KG1 (cell line): ENCODE data around the gene SRRM1.
"Not testable (repeated sequence)": the region's sequence is repeated elsewhere in the genome, so short reads cannot be mapped to it uniquely, and the experiment has no call there.

Experiments used
- DNase-seq: peaks from one replicate; lab custom pipeline; 2025; lab: John Stamatoyannopoulos, UW

SRRM1 gene

DNA sequence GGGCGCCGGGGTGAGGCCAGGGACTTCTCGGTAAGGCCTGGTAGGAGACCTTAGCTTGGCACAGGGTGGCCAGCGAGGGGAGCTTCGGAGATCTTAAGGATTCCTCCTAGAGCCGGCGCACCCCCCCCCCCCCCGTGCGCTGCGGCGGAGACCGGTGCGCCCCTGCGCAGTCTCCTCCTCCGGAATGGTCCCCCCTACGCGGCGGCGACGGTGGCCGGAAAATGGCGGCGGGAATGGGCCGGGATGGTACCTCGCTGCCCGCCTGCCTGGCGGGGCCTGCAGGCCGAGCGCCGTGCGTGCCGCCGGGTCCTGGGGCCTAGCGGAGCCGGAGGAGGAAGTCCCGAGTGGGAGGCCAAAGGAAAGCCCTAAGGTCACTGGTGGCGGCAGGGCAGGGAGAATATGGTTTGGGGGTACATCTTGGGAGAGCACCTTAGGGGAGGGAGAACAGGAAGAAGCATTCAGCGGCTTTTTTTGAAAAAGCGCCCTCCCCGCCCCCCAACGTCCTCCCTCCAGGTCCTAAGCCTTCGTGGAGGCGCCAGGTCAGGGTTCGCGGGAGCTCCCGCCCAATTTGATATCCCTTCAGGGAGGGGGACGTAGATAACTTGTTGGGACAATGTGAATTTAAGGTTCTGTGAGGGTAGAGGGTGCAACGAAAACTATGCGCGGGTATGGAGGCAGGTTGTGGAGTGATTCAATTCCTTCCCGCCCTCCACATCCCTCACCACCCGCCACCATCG, 429 bp downstream of the SRRM1 start:
- no peak for DNase-seq

DNA sequence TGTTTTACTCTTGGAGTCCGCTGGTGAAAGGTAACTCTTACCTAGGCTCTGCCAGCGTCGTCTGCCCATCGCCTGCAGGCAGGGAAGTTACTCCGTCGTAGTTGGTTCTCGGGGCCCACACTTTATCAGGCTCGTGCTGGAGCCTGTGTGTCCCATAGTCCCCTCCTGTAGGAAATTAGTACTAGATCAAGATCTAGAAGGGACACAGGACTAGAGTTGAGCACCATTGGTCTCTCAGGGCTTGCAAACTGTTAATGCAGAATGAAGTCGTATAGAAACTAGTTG, 940 bp downstream of the SRRM1 start:
- no peak for DNase-seq

DNA sequence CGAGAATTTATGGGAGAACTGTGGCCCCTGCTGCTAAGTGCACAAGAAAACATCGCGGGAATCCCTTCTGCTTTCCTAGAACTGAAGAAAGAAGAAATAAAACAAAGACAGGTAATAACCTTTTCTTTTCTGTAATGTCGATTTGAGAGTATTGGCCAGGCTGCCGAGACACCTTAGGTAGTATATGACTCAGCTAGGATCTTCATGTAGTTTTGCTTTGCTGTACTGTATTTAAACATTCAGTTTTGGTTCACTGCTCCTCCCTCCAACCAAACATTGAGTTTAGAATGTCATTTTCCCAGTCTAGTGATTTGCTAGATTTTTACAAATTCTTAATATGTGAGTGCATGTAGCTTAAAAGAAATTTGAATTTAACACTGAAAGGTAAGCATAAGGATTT, 5.8 kb downstream of the SRRM1 start:
- no peak for DNase-seq

DNA sequence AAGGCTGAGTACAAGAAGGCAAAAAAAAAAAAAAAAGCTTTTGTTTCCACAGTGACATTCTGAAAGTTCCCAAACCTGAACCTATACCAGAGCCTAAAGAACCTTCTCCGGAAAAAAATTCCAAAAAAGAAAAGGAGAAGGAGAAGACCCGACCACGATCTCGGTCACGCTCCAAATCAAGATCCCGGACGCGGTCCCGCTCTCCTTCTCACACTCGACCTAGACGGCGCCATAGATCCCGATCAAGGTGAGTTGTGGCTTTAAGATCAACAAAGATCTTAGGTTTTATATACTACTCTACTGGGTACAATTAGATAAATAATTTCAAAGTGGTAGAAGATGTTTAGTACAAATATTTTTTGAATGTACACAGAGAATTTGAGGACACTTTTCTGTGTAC, 9.3 kb downstream of the SRRM1 start:
- DNase-seq = no peak

DNA sequence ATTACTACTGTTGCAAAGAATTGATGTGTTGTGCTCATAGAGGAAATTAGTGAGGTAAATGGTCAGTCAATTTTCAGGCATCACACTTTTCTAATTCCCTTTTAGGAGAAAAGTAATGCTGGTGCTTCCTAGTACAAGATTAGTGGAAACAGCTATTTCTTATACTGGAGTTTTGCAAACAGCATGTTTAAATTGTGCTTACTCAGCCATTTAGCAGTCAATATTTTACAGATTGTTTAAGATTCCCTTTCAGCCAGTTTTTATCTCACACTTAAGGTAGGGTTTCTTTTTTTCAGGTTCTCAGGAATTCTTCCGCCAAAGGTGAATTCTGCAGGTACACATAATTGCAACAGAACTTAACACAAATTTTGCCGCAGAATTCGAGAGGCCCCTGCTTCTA, 10.9 kb downstream of the SRRM1 start:
- DNase-seq = no peak

DNA sequence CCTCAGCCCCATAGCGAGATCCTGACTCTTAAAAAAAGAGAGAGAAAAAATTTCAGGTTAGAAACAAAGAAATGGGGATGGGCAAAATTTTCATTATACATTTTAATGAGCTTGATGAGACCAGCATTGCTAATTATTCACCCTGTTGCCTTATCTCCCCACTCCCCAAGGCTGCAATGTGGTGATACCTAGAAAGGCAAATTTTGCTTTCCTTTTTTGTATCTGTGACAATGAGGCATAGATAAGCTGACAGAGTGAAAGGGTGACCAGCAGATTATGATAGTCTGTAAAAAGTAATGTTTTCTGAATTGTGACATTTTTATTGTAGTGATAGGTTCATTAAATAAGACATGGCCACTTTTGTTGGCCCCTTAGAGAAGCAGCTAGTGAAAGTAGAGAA, 12.9 kb downstream of the SRRM1 start:
- DNase-seq = no peak

DNA sequence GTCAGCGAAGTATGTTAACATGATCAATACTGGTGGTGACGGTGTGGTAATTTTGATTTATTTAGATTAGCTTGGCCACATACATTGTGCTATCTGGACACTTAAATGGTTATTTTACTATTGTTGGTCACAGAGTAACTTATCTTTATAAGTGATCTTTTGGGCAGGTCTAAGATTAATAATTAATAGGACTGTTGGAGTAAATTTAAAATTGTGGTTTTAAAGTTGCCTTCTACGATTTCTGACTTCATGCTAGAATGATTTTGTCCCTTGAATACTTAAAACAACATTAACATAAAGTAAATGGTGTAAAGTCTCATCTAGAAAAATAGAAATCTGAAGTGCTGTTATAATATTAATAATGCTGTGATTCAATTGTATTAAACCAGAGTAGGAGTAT, 14.7 kb downstream of the SRRM1 start:
- DNase-seq = no peak

DNA sequence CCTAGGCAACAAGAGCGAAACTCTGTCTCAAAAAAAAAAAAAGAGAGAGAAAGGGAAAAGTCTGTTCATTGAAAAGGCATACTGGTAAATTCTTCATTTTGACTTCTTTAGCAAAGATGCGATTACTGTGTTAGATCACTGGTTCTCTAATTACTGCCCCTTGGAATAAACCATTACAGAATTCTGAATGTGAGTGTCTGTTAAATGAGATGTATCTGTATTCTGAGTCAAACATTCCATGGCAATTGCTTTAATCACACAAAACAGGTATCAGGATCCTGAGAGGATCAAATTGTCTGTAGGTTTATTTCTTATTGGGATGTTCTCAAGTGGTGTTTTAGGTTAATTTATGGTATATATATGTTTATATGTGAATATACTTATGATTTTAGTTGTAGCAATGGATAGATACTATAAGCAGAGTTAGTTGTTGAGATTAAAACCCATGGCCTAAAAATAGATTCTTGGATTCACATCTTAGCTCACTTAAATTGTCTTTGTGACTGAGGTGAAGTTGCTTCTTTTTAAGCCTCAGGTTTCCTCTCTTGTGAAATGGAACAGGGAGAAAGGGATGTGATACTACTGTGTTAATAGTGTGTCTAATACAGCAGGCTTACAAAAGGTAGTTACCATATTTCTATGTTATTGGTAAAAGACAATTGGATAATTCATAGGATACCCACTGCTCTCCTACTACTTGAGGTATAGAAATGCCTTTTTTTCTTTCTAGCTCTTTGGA, 16.2 kb downstream of the SRRM1 start:
- no peak for DNase-seq

DNA sequence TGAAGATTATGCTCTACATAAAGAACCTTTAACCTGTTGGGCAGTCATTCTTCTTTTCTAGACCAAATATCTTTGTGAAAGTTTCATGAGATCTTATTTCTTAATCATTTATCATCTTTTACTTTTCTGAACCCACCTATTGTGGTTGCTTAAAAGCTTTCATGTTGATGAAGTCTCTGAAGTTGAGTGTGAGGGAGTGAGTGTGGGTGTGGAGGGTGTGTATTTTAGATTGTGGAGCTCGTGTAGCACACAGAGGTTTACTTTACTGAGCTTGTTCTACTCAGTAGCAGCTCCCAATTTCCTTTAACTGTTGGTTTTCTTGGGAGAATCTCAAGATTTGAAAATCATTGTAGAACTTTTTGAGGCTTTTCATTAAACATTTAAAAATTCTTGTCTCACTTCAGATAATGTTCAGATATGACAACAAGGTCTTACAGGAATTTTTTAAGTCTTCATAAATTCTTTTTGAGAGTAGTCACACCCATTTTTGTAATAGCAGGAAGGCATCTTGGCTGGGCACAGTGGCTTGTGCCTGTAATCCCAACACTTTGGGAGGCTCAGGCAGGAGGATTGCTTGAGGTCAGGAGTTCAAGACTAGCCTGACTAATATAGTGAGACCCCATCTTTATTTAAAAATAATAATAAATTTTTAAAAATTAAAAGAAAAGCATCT, 17.0 kb downstream of the SRRM1 start:
- DNase-seq = no peak

DNA sequence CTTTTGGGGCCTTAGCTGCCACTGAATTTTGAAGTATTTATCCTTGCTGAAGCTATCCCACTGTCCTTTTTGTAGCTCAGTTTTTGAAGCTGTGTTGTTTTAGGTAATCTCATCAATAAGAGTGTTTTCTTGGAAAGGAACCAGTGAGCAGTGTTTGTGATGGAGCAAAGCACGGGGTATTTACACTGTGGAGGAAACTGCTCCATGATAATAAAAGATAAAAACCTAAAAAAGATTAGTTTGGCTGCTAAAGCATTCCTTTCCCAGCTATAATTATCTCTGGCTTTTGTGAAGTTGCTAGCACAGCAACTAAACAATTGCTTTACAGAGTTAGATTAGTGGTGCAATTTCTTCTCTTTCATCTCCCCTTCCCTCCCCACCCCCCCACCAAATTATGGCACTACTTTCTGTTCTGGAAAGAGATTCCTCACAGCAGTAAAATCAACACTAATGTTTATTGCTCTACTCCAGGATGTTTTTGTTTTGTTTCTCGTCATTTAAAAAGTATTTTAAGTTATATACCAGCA, 21.5 kb downstream of the SRRM1 start:
- no peak for DNase-seq

DNA sequence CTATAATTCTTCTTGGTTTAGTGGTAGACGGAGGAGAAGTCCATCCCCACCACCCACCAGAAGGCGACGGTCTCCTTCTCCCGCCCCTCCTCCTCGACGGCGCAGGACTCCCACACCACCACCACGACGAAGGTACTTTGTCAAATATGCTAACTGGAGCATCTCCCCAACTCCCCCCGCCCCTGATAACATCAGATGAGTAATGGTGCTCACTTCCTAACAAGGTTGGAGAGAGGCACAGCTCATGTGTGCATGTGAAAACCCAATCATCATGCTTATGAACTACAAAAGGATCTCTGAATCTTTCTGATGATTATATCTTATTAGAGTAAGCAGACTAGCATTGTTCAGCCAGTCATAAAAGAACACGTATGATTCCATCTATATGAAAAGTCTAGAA, 23.7 kb downstream of the SRRM1 start:
- no peak for DNase-seq

DNA sequence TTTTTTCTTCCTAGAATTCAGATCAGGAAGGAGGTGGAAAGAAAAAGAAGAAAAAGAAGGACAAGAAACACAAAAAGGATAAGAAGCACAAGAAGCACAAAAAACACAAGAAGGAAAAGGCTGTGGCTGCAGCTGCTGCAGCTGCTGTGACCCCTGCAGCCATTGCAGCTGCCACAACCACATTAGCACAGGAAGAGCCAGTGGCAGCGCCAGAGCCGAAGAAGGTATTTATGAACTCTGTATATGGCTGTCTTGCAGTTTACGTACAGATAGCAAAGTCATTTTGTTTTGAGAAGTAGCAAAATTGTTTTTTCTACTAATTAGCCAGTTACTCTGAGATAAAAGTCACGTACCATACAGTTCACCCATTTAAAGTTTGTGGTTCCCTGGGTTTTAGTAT, 28.3 kb downstream of the SRRM1 start:
- not testable (repeated sequence) for DNase-seq

DNA sequence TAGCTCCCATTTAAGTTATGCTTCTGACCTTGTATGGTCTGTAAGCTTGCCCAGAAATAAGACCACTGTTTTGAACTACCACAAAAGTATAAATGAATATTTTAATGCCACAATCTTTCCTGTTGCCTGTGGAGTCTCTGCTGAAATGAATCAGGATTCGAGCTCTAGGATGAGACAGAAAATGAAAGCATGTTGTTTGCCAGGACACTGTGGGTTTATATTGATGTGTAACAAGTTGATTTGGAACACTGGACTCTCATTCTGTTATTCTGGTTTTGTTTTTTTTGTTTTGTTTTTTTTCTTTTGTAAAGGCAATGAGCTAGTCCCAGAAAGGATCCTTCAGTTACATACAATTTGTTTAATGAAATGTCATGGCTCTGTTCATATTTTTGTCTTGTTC, 29.6 kb downstream of the SRRM1 start:
- not testable (repeated sequence) for DNase-seq

DNA sequence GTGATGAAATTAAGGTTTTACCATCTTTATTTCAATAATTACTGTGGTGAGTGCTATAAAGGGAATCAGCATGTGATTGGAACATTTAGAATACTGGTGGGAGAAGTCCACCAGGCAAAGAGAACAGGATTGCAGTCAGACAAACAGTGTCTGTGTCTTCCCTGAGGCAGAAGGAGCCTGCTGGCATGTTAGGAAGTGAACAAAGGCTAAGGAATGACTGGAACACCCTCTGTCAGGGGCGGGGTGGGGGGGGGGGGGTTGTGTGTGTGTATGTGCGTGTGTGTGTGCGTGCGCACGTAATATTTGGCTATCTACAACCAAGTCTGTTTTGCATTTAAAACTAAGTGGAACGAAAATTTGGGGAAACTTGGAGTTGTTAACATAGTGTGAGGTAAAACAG, 30.2 kb downstream of the SRRM1 start:
- DNase-seq = no peak

DNA sequence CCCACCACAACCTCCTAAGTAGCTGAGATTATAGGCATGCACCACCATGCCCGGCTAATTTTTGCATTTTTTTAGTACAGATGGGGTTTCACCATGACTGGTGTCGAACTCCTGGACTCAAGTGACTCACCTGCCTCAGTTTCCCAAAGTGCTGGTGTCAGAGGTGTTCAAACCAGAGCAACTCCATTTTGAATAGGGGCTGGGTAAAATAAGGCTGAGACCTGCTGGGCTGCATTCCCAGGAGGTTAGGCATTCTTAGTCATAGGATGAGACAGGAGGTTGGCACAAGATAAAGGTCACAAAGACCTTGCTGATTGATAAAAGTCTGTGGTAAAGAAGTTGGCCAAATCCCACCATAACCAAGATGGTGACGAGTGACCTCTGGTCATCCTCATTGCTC, 35.3 kb downstream of the SRRM1 start:
- DNase-seq = not testable (repeated sequence)

DNA sequence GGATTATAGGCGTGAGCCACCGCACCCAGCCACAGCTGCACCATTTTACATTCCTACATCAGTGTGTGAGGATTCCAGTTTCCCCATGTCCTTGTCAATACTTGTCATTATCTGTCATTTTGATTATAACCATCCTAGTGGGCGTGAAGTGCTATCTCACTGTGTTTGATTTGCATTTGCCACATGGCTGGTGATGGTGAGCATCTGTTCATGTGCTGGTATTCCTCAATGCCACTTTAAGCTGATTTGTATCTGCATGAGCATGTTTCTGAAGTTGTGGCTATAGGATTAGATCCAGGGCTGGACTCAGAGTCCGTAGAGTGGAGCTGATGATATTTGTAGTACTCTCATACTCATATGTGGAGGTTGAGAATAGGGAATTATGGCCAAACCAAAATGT, 36.6 kb downstream of the SRRM1 start:
- no peak for DNase-seq

DNA sequence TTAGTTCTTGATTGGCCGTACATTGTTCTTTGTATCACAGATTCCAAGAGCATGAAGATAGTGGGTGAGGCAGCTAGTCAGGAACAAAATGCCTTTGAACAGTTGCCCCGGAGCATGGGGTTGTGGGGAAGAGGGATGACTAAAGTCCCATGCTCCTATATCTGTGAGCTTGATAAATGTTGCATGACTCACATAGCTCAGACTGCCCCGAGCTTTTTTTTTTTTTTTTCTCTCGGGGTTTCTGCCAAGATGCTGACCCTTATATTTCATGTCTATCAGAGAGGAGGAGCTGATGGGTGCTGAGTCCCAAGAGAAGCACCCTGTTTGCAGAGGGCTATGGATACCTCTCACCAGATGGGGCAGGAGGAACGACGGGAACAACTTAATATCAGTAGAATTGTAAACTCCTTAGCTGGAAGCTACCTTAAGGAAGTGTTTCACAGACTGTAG, 40.6 kb downstream of the SRRM1 start:
- no peak for DNase-seq

DNA sequence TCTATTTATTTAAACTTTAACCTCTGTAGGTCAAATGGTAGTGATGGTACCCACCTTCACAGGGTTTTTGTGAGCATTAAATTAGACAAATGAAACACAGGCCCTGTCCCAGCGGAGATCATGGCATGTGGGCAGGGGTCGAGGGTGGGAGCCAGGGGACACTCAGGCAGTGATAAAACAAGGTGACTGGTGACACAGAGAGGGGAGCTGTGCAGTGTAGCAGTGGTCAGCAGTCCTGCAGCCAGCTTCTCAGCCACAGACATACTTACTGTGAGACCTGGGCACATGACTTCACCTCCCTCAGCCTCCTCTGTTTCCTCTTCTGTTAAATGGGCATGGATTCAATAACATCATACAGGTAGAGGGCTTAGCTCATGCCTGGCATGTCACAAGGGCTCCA, 44.9 kb downstream of the SRRM1 start:
- DNase-seq = no peak

DNA sequence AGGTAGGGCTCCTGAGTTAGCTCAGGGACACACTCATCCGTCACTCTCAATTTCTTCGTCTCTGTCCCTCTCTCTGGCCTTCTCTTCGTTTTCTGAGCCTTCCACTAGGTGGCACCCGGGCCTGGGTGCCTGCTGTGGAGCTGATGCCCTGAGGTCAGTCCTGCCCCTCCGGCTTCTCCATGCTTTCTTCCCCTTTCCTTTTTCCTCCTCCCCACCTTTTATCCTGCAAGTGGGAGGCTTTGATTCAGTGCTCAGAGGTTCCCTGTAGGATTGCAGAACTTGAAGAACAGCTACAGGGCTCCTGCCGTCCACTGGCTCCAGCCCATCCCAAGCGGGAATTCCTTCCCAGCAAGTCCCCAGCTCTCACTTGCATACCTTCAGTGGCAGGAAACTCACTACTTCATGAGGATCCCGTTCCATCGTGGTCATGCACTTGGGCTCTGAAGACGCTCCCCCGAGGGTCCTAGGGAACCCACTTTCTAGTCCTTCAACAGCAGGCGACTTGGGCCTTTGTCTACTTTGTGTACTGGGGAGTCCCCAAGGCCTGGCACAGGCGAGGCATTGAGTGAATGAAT, 45.6 kb downstream of the SRRM1 start:
- DNase-seq = peak; percentile 60

DNA sequence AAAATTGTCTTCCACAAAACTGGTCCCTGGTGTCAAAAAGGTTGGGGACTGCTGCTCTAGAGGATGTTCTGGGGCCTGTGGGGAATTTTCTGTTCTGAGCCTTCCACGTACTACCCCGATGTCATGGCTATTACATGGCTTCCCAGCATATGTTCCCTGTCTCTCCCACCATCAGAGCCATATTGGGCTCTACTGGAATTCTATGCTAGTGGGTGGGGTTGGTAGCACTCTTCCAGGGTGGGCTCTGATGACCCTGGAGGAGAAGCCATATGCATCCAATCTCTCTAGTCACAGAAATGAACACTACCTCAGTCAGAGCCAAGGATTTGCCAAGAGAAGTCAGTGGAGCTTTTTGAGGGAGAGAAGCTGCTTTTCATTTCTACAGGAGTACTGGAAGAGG, 47.9 kb downstream of the SRRM1 start:
- no peak for DNase-seq

DNA sequence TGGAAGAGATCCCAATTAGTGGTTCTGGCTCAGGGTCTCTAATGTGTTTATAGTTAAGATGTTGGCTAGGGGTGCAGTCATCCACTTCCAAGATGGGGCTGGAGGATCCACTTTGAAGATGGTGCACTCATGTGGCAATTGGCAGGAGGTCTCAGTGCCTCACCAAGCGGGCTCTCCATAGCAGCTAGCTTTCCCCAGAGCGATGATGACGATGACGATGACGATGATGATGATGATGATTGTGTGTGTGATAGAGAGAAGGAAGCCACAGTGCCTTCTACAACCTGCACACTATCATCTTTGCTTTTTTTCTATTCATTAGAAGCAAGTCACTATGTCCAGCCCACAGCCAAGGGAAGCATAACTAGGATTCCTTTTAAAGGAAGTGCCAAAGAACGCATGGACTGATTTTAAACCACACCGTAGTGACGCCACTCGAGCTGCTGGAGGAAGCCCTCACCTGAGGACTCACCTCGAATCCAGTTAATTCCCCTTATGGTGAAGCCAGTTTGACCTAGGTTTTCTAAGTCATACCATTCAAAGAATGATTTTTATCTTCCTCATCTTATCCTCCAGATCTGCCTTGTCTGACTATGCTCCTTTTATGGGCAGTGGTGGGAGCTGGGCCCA, 49.4 kb downstream of the SRRM1 start:
- DNase-seq = no peak

DNA sequence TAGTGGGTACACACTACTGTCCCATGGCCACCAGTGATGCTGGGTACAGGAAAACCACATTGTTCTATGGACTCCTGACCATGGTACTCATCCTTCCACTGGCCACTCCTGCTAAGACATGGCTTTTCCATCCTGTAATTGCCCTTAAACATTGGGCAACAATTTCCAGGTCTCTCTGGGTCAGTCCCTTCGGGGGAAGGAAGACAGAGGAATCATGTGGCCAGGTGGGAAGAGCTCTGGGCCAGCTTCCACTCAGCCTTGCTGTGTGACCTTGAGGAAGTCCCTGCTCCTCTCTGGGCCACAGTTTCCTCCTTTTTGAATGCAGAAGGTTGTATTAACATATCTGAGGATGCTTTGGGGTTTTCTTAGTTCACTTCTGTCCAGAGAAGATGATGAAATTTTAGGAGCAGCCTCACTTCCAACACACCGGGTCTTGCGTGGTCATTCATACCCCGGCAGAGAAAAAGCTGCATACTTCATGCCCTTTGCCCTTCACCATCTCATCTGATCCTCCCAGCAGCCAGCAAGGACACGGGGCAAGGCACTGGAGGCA, 50.8 kb downstream of the SRRM1 start:
- DNase-seq = no peak
